ENCODE measurements around the gene RMND5A.

Gene RMND5A

DNA sequence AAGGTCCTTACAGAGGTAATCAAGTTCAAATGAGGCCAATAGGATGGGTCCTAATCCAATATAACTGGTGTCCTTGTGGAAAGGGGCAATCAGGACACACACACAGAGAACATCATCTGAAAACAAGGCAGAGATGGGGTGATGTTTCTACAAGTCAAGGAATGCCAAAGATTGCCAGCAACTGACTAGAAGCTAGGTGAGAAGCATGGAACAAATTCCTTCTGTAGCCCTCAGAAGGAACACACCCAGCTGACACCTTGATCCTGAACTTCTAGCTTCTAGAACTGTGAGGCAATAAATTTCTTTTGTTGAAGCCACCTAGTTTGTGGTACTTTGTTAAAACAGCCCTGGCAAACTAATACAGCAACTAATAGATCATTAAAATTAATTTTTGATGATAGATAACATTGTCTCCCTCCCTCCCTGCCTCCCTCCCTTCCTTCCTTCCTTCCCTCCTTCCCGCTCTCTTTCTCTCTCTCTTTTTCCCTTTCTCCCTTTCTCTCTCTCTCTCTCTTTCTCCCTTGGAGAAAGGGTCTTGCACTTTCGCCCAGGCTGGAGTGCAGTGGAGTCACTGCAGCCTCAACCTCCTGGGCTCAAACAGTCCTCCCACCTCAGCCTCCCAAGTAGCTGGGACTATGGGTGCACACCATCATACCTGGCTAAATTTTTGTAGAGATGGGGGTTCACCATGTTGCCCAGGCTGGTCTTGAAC lies 80.9 kb downstream of the RMND5A start:
- Histone ChIP-seq H3K9me3 (ENCODE audit: control insufficient read depth, low read length) (peaks cover 19% of the 10 kb centered on the region), H3K27me3 (replicated peaks; ENCODE audit: control insufficient read depth, insufficient read depth, low read length) (peaks cover under 1% of the 10 kb centered on the region), H3K9ac (ENCODE audit: low read length) (no peak overlapping the region), H3K4me1 (ENCODE audit: control insufficient read depth, insufficient read depth, low read length) (no peaks in the 10 kb centered on the region), H3K36me3 (ENCODE audit: control insufficient read depth, insufficient read depth, low read length, severe bottlenecking) (no peaks in the 10 kb centered on the region), H3K4me3 (ENCODE audit: low read length) (no peak overlapping the region)
- DNase-seq (ENCODE audit: low read depth): no peak

DNA sequence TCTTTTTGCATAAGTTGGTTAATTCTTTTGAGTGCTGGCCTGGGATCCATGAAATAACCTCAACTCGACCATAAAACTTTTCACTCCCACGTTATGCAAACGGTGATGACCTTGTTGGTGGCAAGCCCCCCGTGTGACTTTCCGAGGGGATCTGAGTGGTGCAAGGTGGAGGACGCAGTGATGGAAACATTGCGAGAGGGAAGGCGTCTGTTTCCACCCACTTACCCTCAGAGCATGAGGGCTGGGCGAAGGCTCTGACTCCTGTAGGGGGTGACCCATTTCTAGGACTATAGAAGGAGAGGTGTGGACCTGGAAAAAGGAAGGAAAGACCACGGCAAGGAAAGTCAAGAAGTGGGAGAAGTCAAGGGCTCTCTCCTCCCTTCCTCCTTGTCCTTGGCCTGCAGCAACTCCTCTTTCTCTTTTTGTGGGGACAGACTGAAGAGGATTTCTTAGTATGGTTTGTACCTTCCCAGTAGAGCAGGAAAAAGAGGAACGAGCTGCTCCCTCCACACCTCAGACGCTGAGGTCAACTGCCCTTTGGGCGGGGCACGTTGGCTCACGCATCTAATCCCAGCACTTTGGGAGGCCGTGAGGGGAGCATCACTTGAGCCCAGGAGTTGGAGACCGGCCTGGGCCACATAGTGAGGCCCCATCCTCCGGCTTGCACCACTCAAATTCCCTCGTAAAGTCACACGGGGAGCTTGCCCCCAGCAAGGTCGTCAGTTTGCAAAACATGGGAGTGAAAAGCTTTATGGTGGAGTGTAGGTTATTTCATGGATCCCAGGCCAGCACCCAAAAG lies 86.2 kb downstream of the RMND5A start:
- Histone ChIP-seq H3K4me1 (ENCODE audit: control insufficient read depth, insufficient read depth, low read length) (peaks cover 9% of the 10 kb centered on the region), H3K36me3 (ENCODE audit: control insufficient read depth, insufficient read depth, low read length, severe bottlenecking) (no peaks in the 10 kb centered on the region), H3K9ac (ENCODE audit: low read length) (no peak overlapping the region), H3K4me3 (ENCODE audit: low read length) (no peak overlapping the region), H3K9me3 (ENCODE audit: control insufficient read depth, low read length) (no peaks in the 10 kb centered on the region), H3K27me3 (replicated peaks; ENCODE audit: control insufficient read depth, insufficient read depth, low read length) (peaks cover 14% of the 10 kb centered on the region)
- no peak for DNase-seq (ENCODE audit: low read depth)

DNA sequence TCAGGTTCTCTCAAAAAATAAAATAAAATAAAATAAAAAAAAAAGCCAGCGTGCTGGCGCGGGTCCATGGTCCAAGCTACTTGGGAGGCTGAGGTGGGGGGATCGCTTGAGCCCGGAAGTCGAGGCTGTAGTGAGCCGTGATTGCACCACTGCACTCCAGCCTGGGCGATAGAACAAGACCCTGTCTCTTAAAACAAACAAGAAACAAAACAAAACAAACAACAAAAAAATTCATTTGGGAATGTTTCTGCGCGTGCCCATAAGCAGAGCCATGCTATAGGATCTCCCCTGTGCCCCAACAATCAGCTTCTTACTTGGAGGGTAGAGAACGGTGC lies 87.0 kb downstream of the RMND5A start:
- H3K27me3 ChIP-seq (replicated peaks; ENCODE audit: control insufficient read depth, insufficient read depth, low read length): peaks cover 14% of the 10 kb centered on the region
- H3K9me3 ChIP-seq (ENCODE audit: control insufficient read depth, low read length): no peaks in the 10 kb centered on the region
- no peaks in the 10 kb centered on the region for H3K36me3 ChIP-seq (ENCODE audit: control insufficient read depth, insufficient read depth, low read length, severe bottlenecking)
- no peak for DNase-seq (ENCODE audit: low read depth)
- H3K4me1 ChIP-seq (ENCODE audit: control insufficient read depth, insufficient read depth, low read length): peaks cover 9% of the 10 kb centered on the region
- H3K9ac ChIP-seq (ENCODE audit: low read length): no peak overlapping the region
- H3K4me3 ChIP-seq (ENCODE audit: low read length): peak overlapping the region; percentile 79

GRCh38 chr2:86807468-86808275 lies 87.6 kb downstream of the RMND5A start:
- no peaks in the 10 kb centered on the region for H3K9me3 ChIP-seq (ENCODE audit: control insufficient read depth, low read length)
- H3K27me3 ChIP-seq (replicated peaks; ENCODE audit: control insufficient read depth, insufficient read depth, low read length): peaks cover 14% of the 10 kb centered on the region
- peak; percentile 36 for DNase-seq (ENCODE audit: low read depth)
- H3K4me3 ChIP-seq (ENCODE audit: low read length): peak overlapping the region; percentile 79
- no peaks in the 10 kb centered on the region for H3K36me3 ChIP-seq (ENCODE audit: control insufficient read depth, insufficient read depth, low read length, severe bottlenecking)
- peaks cover 9% of the 10 kb centered on the region for H3K4me1 ChIP-seq (ENCODE audit: control insufficient read depth, insufficient read depth, low read length)
- H3K9ac ChIP-seq (ENCODE audit: low read length): peak overlapping the region; percentile 34

GRCh38 chr2:86808315-86809161 lies 88.4 kb downstream of the RMND5A start:
- Histone ChIP-seq H3K4me3 (ENCODE audit: low read length) (peak overlapping the region; percentile 79), H3K27me3 (replicated peaks; ENCODE audit: control insufficient read depth, insufficient read depth, low read length) (peaks cover 14% of the 10 kb centered on the region), H3K36me3 (ENCODE audit: control insufficient read depth, insufficient read depth, low read length, severe bottlenecking) (no peaks in the 10 kb centered on the region), H3K4me1 (ENCODE audit: control insufficient read depth, insufficient read depth, low read length) (peaks cover 9% of the 10 kb centered on the region), H3K9ac (ENCODE audit: low read length) (peak overlapping the region; percentile 34), H3K9me3 (ENCODE audit: control insufficient read depth, low read length) (peaks cover 6% of the 10 kb centered on the region)
- DNase-seq (ENCODE audit: low read depth): peak; percentile 85

GRCh38 chr2:86809481-86810121 lies 89.5 kb downstream of the RMND5A start:
- DNase-seq (ENCODE audit: low read depth): no peak
- Histone ChIP-seq H3K27me3 (replicated peaks; ENCODE audit: control insufficient read depth, insufficient read depth, low read length) (peaks cover 14% of the 10 kb centered on the region), H3K36me3 (ENCODE audit: control insufficient read depth, insufficient read depth, low read length, severe bottlenecking) (no peaks in the 10 kb centered on the region), H3K9me3 (ENCODE audit: control insufficient read depth, low read length) (peaks cover 6% of the 10 kb centered on the region), H3K4me3 (ENCODE audit: low read length) (no peak overlapping the region), H3K9ac (ENCODE audit: low read length) (no peak overlapping the region), H3K4me1 (ENCODE audit: control insufficient read depth, insufficient read depth, low read length) (peaks cover 9% of the 10 kb centered on the region)

- no peak for DNase-seq (ENCODE audit: low read depth)
- Histone ChIP-seq H3K27me3 (replicated peaks; ENCODE audit: control insufficient read depth, insufficient read depth, low read length) (no peaks in the 10 kb centered on the region), H3K9me3 (ENCODE audit: control insufficient read depth, low read length) (peaks cover 12% of the 10 kb centered on the region), H3K4me3 (ENCODE audit: low read length) (no peak overlapping the region), H3K4me1 (ENCODE audit: control insufficient read depth, insufficient read depth, low read length) (no peaks in the 10 kb centered on the region), H3K9ac (ENCODE audit: low read length) (no peak overlapping the region), H3K36me3 (ENCODE audit: control insufficient read depth, insufficient read depth, low read length, severe bottlenecking) (no peaks in the 10 kb centered on the region)
Measured at GRCh38 chr2:86815611-86816010, 95.5 kb downstream of the RMND5A start.

DNA sequence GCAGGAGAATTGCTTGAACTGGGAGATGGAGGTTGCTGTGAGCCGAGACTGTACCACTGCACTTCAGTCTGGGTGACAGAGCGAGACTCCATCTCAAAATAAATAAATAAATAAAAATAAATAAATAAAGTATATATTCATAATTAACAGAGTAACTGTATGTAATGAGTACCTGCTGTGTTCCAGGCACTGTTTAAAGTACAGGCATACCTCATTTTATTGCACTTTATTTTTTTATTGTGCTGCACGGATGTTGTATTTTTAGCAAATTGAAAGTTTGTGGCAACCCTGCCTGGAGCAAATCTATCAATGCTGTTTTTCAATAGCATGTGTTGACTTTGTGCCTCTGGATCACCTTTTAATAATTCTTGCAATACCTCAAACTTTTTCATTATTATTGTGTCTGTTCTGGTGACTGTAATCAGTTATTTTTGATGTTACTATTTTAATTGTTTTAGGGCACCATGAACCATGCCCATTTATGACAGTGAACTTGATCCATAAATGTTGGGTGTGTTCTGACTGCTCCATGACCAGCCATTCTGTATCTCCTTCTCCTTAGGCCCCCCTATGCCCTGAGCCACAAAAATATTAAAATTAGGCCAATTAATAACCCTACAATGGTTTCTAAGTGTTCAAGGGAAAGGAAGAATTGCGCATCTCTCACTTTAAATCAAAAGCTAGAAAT lies 98.2 kb downstream of the RMND5A start:
- Histone ChIP-seq H3K4me3 (ENCODE audit: low read length) (no peak overlapping the region), H3K27me3 (replicated peaks; ENCODE audit: control insufficient read depth, insufficient read depth, low read length) (no peaks in the 10 kb centered on the region), H3K9ac (ENCODE audit: low read length) (no peak overlapping the region), H3K4me1 (ENCODE audit: control insufficient read depth, insufficient read depth, low read length) (no peaks in the 10 kb centered on the region), H3K9me3 (ENCODE audit: control insufficient read depth, low read length) (peaks cover 24% of the 10 kb centered on the region), H3K36me3 (ENCODE audit: control insufficient read depth, insufficient read depth, low read length, severe bottlenecking) (no peaks in the 10 kb centered on the region)
- DNase-seq (ENCODE audit: low read depth): no peak

- Histone ChIP-seq H3K4me1 (ENCODE audit: control insufficient read depth, insufficient read depth, low read length) (no peaks in the 10 kb centered on the region), H3K4me3 (ENCODE audit: low read length) (no peak overlapping the region), H3K27me3 (replicated peaks; ENCODE audit: control insufficient read depth, insufficient read depth, low read length) (no peaks in the 10 kb centered on the region), H3K9me3 (ENCODE audit: control insufficient read depth, low read length) (peaks cover 28% of the 10 kb centered on the region), H3K9ac (ENCODE audit: low read length) (no peak overlapping the region), H3K36me3 (ENCODE audit: control insufficient read depth, insufficient read depth, low read length, severe bottlenecking) (no peaks in the 10 kb centered on the region)
- no peak for DNase-seq (ENCODE audit: low read depth)
Measured at GRCh38 chr2:86818957-86819356, 98.9 kb downstream of the RMND5A start.

- no peak overlapping the region for H3K4me3 ChIP-seq (ENCODE audit: low read length)
Measured at GRCh38 chr2:86821306-86821705, 101.2 kb downstream of the RMND5A start.

More at GRCh38 chr2:86821306-86821705, 101.2 kb downstream of the RMND5A start:
- DNase-seq (ENCODE audit: low read depth): no peak
- Histone ChIP-seq H3K27me3 (replicated peaks; ENCODE audit: control insufficient read depth, insufficient read depth, low read length) (peaks cover 17% of the 10 kb centered on the region), H3K9me3 (ENCODE audit: control insufficient read depth, low read length) (peaks cover 28% of the 10 kb centered on the region), H3K36me3 (ENCODE audit: control insufficient read depth, insufficient read depth, low read length, severe bottlenecking) (no peaks in the 10 kb centered on the region), H3K4me1 (ENCODE audit: control insufficient read depth, insufficient read depth, low read length) (no peaks in the 10 kb centered on the region), H3K9ac (ENCODE audit: low read length) (no peak overlapping the region)
